ENCODE results near the gene NUBP2.

NUBP2 gene

DNA sequence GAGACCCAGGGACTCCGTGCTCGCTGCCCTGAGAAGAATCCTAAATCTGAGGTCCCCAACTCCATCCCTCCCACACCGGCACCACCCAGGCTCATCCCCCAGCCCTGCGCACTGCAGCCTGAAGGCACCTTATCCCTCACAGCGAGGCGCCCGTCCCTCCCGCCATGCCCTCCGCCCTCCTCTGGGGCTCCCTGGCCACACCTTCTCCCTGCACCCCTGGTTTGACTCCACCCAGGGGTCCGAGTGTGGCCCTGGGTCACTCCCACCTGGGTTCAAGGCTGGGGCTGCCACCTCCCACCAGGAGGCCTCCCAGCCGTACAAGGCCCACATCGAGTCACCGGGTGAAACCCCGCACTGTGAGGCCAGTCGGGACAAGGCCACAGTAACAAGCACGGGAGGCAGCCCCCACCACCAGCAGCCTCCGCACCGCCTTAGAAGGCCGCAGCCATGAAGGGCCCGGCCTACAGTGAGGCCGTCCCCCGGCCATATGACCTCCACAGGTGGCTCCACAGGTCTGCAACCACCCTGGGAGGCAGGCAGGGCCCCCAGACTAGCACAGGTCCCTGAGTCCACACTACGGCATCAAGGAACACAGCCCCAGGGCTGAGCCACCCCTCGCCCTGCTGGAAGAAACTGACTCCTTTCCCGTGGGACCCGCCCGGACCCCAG is 35.6 kb downstream of the NUBP2 start:
- H3K4me3 ChIP-seq (ENCODE audit: low read length) = no peak overlapping the region
- TF ChIP-seq, protein P1, sequence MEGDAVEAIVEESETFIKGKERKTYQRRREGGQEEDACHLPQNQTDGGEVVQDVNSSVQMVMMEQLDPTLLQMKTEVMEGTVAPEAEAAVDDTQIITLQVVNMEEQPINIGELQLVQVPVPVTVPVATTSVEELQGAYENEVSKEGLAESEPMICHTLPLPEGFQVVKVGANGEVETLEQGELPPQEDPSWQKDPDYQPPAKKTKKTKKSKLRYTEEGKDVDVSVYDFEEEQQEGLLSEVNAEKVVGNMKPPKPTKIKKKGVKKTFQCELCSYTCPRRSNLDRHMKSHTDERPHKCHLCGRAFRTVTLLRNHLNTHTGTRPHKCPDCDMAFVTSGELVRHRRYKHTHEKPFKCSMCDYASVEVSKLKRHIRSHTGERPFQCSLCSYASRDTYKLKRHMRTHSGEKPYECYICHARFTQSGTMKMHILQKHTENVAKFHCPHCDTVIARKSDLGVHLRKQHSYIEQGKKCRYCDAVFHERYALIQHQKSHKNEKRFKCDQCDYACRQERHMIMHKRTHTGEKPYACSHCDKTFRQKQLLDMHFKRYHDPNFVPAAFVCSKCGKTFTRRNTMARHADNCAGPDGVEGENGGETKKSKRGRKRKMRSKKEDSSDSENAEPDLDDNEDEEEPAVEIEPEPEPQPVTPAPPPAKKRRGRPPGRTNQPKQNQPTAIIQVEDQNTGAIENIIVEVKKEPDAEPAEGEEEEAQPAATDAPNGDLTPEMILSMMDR (IDR thresholded peaks at IDR 0.05; ENCODE audit: insufficient read depth, low read depth, low read length, missing control alignments) = no peak
- DNase-seq (ENCODE audit: low read depth) = no peak

DNA sequence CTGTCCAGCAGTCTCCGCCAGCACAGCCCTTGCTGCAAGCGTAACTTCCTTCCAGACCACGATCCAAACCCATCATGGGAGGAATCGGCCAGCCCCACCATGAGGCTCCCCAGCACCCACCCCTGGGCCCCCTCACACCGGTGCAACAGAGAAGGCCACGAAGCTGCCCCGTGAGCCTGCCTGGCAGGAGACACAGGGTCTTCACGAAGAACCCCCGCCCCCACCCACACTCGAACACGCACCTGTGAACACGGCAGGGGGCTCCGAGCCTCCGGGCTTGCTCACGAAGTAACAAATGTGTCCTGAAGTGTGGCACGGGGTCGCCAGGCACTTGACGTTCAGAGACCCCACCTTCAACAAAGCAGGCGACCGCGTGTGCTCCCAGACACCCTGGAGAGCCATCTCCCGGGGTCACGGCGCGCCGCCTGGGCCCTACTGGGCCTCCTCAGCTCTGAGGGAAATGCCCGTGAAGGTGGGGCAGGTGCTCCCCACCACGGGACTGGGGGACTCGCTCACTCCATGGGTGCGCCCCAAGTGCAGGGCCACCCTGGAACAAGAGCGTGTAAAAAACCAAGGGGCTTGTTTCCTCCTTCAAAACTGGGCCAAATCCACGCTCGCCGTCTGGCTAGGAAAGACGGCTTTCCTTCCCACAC is 36.2 kb downstream of the NUBP2 start:
- no peak overlapping the region for H3K4me3 ChIP-seq (ENCODE audit: low read length)
- TF ChIP-seq, protein P1 (IDR thresholded peaks at IDR 0.05; ENCODE audit: insufficient read depth, low read depth, low read length, missing control alignments) = no peak
- no peak for DNase-seq (ENCODE audit: low read depth)

DNA sequence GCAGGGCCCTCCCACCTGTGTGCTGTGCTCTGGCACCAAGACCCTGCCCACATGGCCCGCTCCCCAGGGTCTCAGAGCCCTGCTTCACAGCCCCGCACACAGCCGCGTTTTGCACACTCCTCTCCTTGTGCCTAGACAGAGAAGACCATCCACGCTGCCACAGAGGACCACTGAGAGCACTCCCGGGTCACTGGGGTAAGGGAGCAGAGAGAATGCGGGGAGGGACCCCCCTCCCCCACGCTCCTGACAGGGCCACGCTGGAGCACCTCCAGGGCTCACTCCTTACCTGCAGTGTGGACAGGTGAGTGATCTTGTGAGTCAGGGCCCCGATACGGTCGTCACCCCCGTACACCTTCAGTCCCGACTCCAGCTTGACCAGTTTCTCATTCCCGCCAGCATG is 36.9 kb downstream of the NUBP2 start:
- TF ChIP-seq, protein P1 (IDR thresholded peaks at IDR 0.05; ENCODE audit: insufficient read depth, low read depth, low read length, missing control alignments) = no peak
- no peak overlapping the region for H3K4me3 ChIP-seq (ENCODE audit: low read length)
- DNase-seq (ENCODE audit: low read depth) = no peak

DNA sequence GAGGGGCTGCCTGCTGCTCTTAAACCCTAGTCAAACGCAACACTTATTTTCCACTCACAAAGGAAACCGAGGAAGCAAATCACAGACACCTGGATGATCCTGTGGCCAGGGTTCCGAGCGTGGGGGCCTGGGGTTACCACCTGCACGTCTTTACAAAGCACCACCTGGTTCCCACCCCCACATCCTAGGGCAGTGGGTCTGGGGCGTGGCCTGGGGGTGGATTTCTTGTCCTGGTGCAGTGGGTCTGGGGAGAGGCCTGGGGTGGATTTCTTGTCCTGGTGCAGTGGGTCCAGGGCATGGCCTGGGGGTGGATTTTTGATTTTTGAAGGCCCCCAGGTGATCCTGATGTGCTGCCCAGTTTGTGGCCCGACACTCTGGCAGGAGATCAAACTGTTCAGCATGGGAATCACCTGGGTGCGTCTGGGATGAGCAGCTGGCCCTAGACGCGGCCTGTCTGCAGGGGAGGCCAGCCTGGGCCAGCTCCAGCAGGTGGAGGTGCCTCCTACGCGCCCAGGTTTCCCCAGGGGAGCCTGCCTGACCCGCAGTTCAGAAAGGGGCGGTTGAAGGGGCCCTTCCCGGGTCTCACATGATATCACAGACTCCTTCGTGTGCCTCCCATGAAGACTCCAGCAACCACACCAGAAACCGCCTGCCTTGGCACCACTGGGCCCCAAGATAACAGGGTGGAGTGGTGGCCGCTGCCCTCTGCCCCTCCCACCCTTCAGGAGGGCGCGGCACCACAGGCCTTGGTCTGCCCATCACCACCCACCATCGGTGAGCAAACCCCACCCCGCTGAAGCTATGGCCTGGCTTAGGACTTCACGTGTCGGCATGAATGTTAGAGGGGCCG is 37.6 kb downstream of the NUBP2 start:
- no peak overlapping the region for H3K4me3 ChIP-seq (ENCODE audit: low read length)
- no peak for DNase-seq (ENCODE audit: low read depth)

DNA sequence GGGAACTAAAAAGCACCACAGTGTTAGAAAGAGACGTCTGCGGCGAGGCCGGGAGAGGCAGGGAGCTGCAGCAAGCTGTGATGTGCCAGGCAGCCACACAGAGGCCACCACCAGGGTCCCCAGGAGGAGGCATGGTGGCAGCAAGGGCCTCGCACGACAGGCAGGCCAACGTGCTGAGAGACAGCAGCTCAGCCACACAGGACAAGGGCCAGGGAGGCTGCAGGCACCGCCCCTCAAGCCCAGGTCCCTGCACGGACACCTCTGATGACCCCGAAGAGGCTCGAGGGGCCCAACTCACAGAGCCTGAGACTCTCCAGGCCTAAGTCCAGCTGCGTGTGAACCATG is 38.2 kb downstream of the NUBP2 start:
- TF ChIP-seq, protein P1 (IDR thresholded peaks at IDR 0.05; ENCODE audit: insufficient read depth, low read depth, low read length, missing control alignments) = no peak

More for the DNA sequence above, 37.6 kb downstream of the NUBP2 start:
- TF ChIP-seq, protein P1 (IDR thresholded peaks at IDR 0.05; ENCODE audit: insufficient read depth, low read depth, low read length, missing control alignments) = no peak

DNA sequence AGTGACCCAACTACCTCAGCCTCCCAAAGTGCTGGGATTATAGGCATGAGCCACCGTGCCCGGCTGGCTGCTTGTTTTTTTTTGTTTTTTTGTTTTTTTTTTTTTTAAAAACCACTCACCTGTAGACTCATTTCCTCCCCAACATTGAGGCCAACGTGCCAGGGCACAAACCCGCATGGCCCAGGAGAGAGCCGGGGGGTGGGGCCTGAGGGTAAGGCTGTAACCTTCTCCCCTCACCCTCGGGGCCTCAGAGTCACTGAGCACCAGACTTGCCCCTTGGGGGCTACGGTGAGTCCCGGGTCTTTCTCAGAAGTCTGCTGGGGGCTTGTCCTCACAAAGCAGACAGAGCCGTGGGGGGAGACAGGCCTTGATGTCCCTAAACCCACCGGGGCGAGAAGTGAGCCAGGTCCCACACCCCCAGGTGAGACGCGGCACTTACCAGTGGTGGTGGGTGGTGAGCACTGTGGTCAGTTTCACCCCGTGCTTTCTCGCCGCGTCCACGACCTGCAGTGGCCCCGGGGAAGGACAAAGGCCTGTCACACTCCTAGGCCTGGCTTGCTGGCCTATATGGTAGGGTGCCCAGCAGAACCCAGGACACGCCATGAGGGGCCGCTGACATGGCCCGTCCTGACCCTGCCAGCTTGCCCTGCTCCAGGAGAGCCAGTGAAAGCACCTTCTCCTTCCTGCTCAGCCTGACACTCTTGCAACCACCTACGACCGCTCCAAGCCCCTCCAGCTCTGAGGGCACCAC is 39.3 kb downstream of the NUBP2 start:
- peak; percentile 73 for DNase-seq (ENCODE audit: low read depth)
- TF ChIP-seq, protein P1 (IDR thresholded peaks at IDR 0.05; ENCODE audit: insufficient read depth, low read depth, low read length, missing control alignments) = no peak
- no peak overlapping the region for H3K4me3 ChIP-seq (ENCODE audit: low read length)

More for the DNA sequence above, 38.2 kb downstream of the NUBP2 start:
- H3K4me3 ChIP-seq (ENCODE audit: low read length) = no peak overlapping the region
- no peak for DNase-seq (ENCODE audit: low read depth)
